ENCODE results near the gene AXIN2.

AXIN2 gene

DNA sequence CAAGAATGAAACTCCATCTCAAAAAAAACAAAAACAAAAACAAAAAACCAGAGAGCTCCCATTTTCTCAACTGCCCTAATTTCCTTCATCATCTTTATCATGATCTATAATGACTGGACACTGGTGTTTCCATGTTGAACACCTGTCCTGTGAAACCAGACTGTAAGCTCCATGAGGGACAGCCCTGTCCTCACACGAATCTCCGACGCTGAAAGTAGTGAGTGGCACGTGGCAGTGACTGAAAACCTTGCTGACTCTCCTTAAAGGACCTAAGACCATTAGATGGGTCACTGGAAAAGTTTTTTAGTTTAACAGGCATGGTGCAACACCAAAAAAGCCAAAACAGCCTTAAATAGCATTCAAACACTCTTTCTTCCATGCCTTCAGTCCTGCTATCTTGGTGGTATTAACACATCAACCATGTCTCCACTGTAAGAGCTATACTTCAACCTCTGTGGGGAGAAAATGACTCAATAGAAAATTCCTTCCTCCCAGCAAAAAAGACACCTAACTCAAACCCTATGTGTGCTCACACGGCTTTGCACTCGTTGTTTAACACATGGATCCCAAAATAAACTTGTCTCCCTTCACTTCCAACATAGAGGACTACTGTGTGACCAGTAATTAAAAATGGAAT is 8.3 kb downstream of the AXIN2 start:
- DNase-seq: no peak

DNA sequence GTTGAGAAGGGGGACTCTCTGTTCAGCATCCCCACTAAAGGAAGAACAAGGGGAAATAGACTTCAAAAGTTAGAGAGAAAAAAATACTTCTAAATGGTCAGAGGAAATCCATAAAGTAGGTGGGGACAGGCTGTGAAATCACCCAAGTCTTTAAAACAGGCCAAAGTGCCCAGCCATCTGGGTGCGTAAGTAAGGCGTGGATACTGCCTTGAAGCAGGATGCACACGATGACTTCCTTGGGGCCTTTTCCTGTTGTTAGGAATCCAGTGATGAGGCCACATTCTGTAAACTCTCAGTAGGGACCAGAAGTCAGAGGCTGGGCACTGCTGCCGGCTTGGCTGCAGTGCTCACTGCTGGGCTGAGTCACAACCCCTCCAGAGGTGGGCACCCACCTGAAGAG is 9.2 kb downstream of the AXIN2 start:
- DNase-seq: no peak

DNA sequence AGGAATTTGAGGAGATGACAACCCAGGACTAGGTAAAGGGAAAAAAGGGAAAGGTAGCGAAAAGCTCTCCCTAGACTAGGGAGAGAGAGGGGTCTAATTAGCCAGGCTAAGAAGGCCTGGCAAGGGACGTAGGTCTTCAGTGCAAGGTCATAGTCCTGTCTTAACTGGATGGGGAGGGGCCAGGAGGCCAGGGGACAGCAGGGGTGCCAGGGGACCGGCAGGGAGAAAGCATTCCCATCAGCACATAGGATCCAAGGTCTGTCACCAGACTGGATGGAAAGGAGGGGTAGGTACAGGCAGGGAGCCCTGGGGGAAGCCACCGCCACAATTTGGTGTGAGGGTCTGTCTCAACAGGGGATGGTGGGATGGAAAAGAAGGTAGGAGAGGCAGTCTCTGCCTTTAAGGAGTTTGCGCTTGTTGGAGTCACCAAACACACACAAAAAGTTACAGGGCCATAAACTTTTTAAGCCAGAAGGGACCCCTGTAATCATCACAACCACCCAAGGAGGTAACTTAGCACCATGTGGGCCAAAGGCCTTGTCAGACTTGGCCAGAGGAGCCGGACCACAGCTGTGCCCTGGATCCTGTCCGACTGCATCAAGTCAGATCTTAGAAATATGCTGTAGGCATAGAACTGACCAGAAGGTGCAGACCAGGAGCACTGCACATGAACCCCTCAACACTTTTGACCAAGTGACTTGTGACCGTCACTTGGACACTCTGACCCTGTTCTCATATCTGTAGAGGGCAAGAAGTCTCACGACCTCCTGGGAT is 10.0 kb downstream of the AXIN2 start:
- no peak for DNase-seq

DNA sequence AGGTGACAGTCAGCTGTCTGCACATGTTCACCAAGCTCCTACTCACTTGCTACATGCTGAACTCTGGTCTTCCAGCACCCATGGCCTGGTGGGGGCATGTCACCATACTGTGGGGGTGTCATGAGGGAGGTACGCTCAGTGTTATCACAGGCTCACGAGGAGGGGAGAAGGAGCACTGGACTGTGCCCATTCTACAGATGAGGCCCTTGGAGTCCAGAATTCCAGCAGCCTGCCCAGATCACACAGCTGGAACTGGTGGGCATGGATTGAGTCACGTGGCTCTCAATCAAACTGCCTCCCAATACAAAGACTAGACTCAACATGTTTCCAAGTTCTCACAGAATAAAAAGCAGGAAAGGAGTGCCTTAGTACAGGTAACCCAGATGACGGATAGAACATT is 10.7 kb downstream of the AXIN2 start:
- DNase-seq: no peak

DNA sequence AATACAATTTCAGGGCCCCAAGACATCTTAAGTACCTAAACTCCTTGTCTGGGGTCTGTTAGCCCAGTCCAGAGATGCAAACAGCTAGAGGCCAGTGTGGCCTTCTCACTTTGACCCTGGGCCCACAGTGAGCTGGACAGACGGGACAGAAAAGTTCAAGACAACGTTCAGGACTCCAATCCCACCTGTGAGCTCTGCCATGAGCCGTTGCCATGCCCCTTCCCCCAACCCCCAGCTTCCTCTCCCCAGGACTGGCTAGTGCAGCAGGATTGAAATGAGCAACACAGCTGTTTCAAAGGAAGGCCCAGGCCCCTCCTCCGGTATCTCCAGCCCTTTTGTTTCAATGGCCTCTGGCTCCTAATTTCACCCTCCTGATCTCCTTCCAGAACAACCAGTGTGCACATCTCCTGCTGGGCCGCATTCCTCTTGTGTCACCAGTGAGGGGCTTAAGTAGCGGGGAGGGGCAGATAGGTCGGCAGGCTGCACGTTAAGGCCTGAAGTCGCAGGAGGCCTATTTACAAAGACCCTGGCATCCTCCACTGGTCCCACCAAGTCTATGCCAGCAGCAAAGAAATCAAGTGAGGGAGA is 11.3 kb downstream of the AXIN2 start:
- no peak for DNase-seq

DNA sequence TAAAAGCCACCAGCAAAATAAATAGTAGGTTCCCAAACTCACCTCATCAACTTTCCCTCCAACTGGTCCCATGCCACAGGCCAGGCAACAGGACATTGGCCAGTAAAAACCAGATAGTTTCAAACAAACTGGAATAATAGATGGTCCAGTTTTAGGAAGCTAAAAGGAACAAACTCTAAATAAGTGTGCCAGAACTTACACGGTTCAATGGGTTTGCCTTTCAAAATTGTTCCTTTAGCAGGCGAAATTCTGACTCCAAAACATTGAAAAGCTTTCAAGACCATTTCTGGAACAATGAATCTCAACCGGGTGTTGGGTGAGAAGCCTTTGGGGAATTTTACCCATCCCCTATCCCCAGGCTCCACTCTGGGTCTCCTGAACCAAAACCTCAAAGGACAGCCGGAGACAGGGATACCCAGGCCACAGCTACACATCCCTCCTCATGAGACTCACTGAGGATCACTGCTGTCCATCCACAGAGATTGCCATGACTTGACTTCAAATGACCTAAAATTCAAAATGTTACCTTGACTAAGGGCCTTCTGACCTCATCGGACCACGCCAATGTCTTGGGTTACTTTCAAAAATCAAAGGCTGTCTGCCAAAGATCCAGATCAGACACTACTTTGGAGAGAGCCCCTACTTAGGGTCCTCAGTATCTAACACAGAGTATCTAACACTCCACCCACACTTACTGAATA is 13.0 kb downstream of the AXIN2 start:
- DNase-seq: no peak

DNA sequence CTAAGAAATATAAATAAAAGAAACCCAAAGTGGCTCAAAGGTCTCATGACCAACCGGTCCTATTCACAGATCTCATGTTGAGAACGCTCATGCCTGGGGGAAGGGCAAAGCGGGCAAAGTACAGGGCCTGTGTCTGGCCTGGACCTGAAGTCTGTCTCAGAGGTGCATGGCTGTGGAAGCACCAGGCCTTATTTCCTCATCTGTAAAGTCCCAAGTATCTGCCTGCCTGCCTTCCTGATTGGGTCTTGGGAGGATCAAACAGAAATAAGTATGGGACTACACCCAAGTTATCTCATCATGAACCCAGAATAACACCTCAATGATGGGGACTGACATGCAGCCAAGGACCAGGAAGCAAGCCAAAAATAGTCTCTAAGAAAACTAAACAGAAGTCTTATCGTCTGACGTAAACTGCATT is 14.2 kb downstream of the AXIN2 start:
- no peak for DNase-seq

DNA sequence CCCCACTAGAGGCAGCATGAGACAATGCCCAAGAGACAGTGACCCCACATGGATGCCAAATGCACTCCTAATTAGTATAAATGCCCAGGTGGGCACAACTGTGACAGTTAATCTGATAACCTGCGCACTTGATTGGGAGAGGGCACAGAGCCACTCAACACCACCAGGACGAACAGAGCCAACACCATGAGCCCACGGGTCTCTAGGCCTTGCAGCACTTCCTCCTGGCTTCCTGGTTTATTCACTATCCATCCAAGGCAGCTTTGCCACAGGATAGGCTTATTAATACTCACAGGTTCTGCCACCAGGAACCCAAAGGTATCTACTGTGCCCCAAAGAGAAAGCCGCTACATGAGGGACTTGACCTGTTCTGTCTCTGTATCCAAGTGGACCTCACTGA is 14.9 kb downstream of the AXIN2 start:
- DNase-seq: no peak

DNA sequence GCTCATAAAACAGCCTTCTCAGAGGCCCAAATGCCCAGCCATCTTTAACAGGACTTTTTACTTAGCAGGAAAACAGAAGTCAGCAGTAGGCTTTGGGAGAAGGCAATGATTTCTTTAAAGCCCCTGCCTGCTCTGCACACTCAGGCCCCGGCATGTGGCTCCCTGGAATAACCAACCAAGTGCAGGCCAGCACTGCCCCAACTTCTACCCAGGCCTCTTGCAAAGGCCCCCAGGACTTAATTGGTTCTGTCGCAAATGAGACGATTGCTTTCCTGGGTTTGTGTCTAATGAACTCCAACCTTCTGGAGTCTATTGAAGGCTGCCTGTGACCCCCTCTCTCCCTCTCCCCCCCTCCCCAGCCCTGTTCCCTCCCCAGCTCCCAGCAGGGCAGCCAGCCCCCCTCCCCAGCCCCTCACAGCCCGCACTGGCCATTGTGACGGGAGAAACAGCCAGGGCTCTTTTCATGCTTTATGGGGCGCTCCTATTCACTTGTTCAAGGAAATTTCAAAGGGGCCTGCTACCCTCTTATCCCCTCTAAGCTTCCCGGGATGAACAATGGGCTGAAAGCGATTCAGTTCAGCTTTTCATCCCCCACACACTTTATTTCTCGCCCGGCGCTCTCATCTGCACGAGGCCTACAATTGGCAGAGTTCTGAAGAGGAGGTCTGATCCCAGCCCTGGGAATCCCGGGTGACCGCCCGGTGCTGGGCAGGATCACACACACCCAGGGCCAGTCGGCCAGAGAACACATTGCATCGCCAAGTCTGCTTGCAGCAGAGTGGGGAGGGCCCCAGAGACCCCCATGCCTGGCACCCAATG is 15.5 kb downstream of the AXIN2 start:
- DNase-seq: no peak

DNA sequence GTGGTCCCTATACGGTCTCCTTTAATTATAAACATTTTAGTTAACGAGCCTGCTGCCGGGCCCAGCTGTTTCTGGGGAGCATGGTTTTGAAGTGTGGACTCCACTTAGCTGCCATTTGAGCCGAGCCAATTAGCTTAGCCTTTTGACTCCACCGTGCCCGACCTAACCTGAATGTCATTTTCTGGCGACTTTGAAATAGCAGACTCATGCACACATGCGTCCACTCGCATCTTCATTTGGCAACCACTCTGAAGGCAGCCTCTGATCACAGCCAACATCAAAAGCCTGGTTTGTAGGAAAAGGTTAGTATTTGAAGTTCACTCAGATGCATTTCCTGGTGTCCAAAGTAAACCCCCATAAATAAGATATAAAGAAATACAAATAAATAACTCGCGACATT is 16.8 kb downstream of the AXIN2 start:
- DNase-seq: no peak

DNA sequence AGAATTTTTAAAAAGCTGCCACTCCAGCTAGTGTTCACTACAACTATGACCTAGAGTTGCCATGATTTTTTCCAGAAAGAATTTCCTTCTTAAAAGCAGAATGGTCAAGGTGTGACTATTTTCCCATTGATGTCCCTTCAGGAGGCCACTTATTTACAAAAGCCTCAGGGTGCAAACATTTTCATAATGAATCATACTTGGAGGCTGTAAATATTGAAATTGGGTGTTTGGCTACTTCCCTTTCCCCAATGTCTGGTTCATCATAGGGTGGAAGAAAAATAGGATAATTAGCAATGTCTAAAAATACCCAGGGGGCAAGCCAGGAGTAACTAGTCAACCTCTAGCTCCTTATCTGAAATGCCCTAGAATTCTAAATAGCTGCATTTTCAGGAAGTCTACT is 18.8 kb downstream of the AXIN2 start:
- DNase-seq: no peak

DNA sequence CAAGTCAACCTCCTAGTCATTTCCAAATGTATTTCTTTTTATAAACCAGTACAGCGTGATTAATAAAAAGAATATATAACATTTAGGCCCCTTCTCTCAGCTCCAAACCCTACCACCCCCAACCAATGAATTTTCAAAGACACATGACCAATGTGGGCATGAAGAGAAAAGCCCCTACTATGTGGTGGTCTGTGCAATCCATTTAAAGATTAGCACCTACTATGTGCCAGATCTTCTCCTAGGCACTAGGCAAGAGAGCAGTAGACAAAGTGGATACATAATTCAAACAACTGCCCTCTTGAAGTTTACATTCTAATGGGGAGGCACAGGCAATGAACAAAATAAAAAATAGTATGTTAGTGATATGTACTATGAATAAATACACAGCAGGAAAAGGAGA is 19.4 kb downstream of the AXIN2 start:
- no peak for DNase-seq

DNA sequence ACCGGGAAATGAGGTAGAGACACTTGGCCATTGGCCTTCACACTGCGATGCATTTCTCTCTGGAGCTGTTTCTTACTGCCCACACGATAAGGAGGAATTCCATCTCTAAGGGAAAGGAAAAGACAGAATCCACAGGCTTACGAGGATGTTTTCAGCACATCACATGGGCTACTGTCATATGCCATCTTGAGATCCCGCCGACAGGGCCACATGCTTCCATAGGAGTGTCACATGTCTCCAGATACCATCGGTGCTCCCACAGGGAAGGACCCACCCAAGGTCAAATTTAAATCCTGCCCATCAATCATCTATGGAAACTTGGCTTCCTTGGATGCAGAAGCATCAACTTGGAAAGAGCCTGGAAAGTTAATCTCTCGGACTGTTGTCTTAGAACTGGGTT is 20.0 kb downstream of the AXIN2 start:
- DNase-seq: no peak

DNA sequence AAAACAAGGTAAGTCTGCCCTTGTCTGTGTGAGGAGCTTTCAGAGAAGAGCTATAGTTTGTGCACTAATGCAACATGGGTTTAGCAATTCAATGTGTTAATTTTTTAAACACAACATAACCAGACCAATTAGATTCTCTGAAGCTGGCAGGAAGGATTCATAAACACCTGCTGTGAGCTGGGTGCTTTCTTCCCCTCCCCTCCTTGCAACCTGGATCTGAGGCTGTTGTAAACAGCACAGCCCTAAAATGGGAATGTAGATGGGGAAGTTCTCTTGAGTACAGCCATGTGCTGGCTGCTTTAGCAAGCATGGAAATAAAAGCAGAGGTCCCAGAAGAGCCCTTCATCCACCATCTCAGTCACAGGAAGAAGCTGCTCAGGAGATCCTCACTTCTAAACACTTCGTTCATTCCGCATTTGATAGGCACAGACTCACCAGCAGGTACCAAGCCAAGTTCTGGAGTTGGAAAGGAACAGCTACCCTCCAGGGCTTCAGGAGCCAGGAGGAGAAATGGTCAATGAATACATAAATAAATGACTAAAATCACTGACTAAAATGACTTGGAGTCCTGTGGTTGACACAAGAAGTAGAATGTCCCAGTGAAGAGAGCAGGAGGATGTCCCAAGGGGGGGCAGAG is 21.7 kb downstream of the AXIN2 start:
- no peak for DNase-seq

DNA sequence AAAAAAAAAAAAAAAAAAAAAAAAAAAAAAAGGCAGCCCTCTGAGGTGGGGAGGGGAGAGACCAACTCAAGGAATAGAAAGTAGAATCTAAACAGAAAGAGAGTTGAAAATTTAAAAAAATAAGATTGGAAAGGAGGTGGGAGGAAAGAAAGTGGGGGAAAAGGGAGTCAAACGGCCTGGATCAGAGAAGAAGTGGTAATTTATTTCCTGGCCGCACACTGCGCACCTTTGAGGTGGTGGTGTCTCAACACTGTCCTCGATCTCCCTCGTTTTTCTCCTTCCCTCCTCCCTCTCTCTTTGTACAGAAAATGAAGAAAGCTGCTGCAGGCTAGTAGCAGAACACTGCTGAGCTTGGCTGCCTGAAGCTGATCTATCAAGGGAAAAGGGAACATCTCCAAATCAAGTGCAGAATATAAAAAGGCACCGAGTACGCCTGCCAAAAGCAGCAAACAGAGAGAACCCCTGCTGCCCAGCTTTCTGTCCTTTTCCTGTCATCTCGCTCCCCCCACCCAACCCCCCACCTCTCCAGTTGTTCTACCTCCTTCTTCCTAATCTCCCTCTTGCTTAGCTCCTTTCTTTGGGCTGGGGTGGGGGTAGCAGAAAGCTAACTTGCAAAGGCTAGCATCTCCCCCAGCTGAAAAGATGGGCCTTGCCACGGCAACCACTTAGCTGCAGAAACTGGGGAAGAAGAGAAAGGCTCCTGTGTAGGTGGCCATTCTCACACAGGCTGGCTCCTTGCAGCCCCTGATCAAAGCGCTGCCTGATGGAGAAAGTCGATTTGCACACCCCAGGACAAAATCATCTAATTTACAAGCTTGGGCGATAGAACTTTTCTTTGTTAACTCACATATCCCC is 22.5 kb downstream of the AXIN2 start:
- DNase-seq: no peak

DNA sequence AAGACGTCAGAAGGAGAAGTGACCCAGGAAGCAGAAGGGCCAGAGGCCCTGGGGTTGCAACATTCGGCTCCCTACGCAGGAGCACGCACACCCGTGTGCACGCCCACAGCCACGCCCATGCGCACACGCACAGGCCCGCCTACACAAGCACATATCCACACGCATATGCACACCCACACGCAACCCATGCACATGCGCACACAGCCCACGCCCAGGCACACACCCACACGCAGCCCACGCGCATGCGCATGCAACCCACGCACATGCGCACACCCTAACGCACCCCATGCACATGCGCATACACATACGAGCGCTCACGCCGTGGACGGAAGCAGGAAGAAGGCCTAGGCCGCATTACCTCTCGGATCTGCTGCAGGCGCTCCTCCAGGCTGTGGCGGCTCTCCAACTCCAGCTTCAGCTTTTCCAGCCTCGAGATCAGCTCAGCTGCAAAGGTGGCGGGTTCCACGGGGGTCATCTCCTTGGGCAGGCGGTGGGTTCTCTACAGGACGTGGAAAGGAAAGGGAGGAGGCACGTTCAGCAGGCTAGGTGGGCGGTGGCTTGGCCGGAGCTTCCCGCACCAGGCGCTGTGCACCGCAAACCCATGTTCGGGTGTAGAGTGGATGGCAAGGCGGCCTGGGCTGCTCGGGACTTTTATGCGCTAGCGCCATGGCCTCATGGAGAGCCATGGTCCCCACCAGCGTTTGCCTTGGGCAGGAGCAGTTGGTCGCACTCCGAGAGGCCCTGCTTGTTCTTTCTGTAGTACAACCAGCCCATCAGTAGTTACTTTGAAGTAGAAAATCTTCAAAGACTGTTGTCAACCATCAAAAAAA is 23.4 kb downstream of the AXIN2 start:
- DNase-seq: peak; percentile 55 to 56

DNA sequence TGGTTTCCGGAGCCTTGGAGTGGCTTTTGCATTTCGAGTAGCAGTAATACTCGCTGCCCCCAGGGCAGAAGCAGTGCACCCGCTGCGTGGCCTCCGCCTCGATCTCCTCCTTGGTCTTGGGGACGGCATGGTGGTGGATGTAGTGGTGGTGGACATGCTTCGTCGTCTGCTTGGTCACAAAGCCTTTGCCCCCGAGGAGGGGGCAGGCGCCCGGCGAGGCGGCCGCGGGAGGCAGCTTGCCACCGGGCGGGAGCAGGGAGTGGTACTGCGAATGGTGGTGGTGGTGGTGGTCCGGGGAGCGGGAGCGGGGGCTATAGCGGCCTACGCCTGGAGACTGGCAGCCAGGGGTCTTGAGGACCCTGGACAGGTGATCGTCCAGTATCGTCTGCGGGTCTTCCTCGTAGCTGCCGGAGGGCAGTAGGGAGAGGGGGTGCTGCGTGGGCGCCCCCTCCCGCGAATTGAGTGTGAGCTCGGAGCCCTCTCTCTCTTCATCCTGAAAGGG is 24.1 kb downstream of the AXIN2 start:
- no peak for DNase-seq

DNA sequence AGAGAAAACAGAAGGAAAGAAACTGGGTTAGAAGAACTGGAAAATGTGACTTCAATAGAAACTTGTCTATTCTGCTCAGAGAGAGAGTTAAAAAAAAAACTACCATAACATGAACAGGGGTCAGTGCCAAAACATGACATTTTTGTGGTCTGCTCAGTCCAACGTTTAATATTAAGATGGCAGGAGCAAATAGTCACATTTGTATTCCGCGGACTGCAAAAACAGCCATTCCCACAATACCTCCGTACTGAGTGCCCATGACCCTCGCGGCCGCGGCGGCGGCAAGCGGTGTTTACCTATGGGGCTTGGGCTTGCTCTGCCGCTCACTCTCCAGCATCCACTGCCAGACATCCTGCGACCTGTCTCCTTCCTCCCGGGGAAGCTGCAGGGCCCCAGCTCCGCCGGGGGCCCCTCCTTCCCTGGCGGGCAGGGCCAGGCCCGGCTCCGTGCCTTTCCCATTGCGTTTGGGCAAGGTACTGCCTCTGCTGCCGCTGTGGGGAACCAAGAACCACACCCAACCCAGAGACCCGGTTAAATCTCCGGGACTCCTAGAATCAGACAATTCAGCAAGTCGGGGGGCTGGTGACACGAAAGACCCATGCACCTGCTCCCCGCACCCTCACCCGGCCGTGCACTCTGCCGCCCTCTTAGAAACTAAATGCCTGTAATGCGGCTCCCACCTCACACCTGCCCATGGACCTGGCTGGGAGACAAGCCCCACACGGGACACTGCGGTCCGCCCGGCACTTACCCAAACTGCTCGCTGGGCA is 24.7 kb downstream of the AXIN2 start:
- no peak for DNase-seq

DNA sequence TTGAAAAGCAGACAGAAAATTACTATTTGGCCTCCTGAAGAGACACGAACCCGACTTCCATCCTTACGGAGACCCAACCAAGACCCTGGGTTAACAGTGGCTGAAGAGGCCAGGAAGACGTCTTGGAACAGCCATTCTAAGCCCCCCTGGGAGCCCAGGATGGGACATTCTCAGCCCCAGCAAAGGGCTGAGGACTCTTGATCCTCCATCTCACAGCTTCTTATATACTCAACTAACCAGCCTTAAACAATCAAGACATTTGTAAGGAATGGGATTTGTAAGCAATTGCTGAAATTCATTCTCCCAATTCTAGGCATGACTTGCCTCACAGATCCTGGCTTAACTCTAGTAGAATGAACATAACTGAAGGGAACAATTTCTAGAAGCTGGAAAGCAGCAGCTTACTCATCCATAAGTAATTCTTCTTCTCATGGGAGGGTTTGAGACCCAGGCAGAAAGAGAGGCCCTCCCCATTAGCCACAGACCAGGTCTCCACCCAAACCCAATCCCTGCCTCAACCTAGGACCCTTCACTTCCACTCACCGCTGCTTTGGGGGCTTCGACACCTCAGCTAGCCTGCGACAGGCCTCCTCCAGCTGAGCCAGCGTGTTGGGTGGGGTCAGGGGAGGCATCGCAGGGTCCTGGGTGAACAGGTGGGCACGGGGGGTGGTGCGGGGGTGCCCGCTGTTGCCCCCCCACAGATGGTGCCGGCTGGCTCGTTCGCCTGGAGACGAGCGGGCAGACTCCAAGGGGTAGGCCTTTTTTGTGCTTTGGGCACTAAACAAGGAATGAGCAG is 25.5 kb downstream of the AXIN2 start:
- DNase-seq: no peak
